ENCODE data around the gene MYCN.

DNA sequence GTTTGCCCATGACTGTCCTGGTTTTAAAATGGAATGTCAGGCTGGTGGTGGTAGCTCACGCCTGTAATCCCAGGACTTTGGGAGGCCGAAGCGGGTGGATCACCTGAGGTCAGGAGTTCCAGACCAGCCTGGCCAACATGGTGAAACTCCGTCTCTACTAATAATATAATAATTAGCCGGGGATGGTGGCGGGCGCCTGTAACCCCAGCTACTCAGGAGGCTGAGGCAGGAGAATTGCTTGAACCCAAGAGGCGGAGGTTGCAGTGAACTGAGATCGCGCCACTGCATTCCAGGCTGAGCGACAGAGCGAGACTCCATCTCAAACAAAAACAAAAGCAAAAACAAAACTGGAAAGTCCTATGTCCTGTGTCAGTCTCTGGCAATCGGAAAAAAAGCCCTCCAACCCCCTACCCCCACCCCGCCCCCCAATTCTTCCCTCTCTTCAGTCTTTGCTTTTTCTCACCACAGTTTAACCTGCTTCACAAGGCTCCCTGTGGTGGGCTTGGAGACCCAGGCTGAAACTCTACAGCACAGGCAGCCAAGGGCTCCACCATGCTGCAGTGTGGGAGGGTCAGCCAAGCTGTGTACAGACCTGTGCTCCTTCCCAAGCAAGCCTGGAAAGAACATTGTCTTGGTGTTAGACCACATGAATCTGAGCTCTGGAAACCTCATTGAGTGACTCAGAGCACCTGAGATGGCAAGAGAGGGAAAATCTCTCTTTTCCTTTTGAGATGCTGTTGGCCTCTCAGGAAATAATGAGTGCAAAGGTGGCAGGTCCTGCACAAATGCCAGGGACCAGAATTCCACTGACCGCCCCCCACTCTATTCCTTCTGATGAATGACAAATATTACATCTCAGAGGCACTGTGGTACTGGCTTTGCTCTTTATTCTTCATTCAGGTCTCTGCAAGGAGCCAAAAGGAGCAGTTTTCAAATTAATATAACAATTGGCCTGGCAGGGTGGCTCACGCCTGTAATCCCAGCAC is 16.7 kb downstream of the MYCN start:
- no peak for TF ChIP-seq EZH2 (IDR thresholded peaks at IDR 0.05; ENCODE audit: borderline replicate concordance, low read length)
- TF ChIP-seq, protein P1, sequence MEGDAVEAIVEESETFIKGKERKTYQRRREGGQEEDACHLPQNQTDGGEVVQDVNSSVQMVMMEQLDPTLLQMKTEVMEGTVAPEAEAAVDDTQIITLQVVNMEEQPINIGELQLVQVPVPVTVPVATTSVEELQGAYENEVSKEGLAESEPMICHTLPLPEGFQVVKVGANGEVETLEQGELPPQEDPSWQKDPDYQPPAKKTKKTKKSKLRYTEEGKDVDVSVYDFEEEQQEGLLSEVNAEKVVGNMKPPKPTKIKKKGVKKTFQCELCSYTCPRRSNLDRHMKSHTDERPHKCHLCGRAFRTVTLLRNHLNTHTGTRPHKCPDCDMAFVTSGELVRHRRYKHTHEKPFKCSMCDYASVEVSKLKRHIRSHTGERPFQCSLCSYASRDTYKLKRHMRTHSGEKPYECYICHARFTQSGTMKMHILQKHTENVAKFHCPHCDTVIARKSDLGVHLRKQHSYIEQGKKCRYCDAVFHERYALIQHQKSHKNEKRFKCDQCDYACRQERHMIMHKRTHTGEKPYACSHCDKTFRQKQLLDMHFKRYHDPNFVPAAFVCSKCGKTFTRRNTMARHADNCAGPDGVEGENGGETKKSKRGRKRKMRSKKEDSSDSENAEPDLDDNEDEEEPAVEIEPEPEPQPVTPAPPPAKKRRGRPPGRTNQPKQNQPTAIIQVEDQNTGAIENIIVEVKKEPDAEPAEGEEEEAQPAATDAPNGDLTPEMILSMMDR (IDR thresholded peaks at IDR 0.05; ENCODE audit: low read length), result no peak

Data from OCI-LY1 (cell line).